GM23338 (cell line): Measurements from ENCODE around the gene PLOD3. TPM values are rescaled to one million over a fixed set of nuclear protein-coding genes. Genes with fewer than 3 reads are reported as not detected.

Source experiments
- ATAC-seq: fragments of 200-7000 bp; cut with Tn5 transposase; 3 replicates; pipeline ENCODE4 v1.9.1; 2020
- DNase-seq: peaks from one replicate; pipeline ENCODE4 v3.0.0-alpha.2; 2015; ENCODE audit warnings: low spot score
- H2AFZ ChIP-seq: fragments of 200-600 bp; sonication (generic); 2 replicates; pipeline ENCODE4 v1.8.0; 2016; ENCODE audit warnings: antibody characterized with exemption, mild to moderate bottlenecking, moderate library complexity
- H3F3A ChIP-seq: fragments of 200-600 bp; sonication (generic); replicated peaks from 2 replicates; pipeline ENCODE4 v1.8.0; 2017; ENCODE audit warnings: antibody characterized with exemption, mixed run types, low read depth
- H3K27ac ChIP-seq: fragments of 200-600 bp; sonication (generic); 2 replicates; pipeline ENCODE4 v1.6.1; 2016; ENCODE audit warnings: low read depth
- H3K27me3 ChIP-seq: fragments of 200-600 bp; sonication (generic); 2 replicates; pipeline ENCODE4 v1.8.0; 2016; ENCODE audit warnings: mild to moderate bottlenecking, mixed run types, moderate library complexity; ENCODE audit not compliant: insufficient read depth
- H3K36me3 ChIP-seq: fragments of 200-600 bp; sonication (generic); 2 replicates; pipeline ENCODE4 v1.8.0; 2016; ENCODE audit warnings: mild to moderate bottlenecking; ENCODE audit not compliant: insufficient read depth
- H3K4me1 ChIP-seq: fragments of 200-600 bp; sonication (generic); 2 replicates; pipeline ENCODE4 v1.8.0; 2016; ENCODE audit warnings: mild to moderate bottlenecking, moderate library complexity; ENCODE audit not compliant: insufficient read depth
- H3K4me2 ChIP-seq: fragments of 200-600 bp; sonication (generic); 2 replicates; pipeline ENCODE4 v1.7.1; 2017; ENCODE audit warnings: mixed run types
- H3K4me3 ChIP-seq: fragments of 200-600 bp; sonication (generic); 2 replicates; pipeline ENCODE4 v1.6.1; 2016; ENCODE audit warnings: mixed run types
- H3K79me2 ChIP-seq: fragments of 200-600 bp; sonication (generic); replicated peaks from 2 replicates; pipeline ENCODE4 v1.8.0; 2017; ENCODE audit warnings: mild to moderate bottlenecking; ENCODE audit not compliant: insufficient read depth
- H3K9me2 ChIP-seq: fragments of 200-600 bp; sonication (generic); 2 replicates; pipeline ENCODE4 v1.8.0; 2017; ENCODE audit not compliant: insufficient read depth
- H4K20me1 ChIP-seq: fragments of 200-600 bp; sonication (generic); replicated peaks from 2 replicates; pipeline ENCODE4 v1.8.0; 2017; ENCODE audit warnings: mild to moderate bottlenecking; ENCODE audit not compliant: insufficient read depth
- H3K27ac Mint-ChIP-seq: 2 replicates; pipeline ENCODE4 v1.8.0; 2020; ENCODE audit warnings: inconsistent platforms, mild to moderate bottlenecking, moderate library complexity, mixed read lengths
- H3K27me3 Mint-ChIP-seq: 3 replicates; pipeline ENCODE4 v1.8.0; 2022; ENCODE audit warnings: low read depth, mild to moderate bottlenecking, moderate library complexity, mixed read lengths, inconsistent platforms; ENCODE audit not compliant: insufficient read depth, poor library complexity
- H3K36me3 Mint-ChIP-seq: 3 replicates; pipeline ENCODE4 v1.8.0; 2021; ENCODE audit warnings: low read depth, mild to moderate bottlenecking, inconsistent platforms, moderate library complexity, mixed read lengths
- H3K4me1 Mint-ChIP-seq: 3 replicates; pipeline ENCODE4 v1.8.0; 2020; ENCODE audit warnings: mild to moderate bottlenecking, inconsistent platforms, mixed read lengths
- H3K4me3 Mint-ChIP-seq: 3 replicates; pipeline ENCODE4 v1.8.0; 2021; ENCODE audit warnings: moderate library complexity, mild to moderate bottlenecking, inconsistent platforms, mixed read lengths
- H3K9me3 Mint-ChIP-seq: 3 replicates; pipeline ENCODE4 v1.8.0; 2020; ENCODE audit warnings: moderate library complexity, mild to moderate bottlenecking, inconsistent platforms, mixed read lengths
- CREB1 ChIP-seq: fragments of 250-450 bp; sonication (Bioruptor Pico); IDR thresholded peaks from 2 replicates; pipeline ENCODE4 v1.5.0; 2020; ENCODE audit warnings: low read depth, mild to moderate bottlenecking, moderate library complexity
- CTCF ChIP-seq, 2 experiments: fragments of 200-600 bp in 1 of 2; sonication (generic) in 1 of 2; conservative IDR thresholded peaks; 2 replicates each; pipeline versions ENCODE4 v1.5.1 to v1.6.1; 2016 to 2017; ENCODE audit warnings: antibody characterized with exemption in 2 of 2, low read depth in 2 of 2, mild to moderate bottlenecking in 2 of 2, moderate library complexity in 1 of 2
- ETS1 ChIP-seq: IDR thresholded peaks from 2 replicates; pipeline ENCODE4 v1.6.1; 2016; ENCODE audit warnings: antibody characterized with exemption
- EZH2 ChIP-seq: fragments of 200-600 bp; sonication (generic); IDR thresholded peaks from one replicate; pipeline ENCODE4 v1.8.0; 2017; ENCODE audit warnings: antibody characterized with exemption, mild to moderate bottlenecking, low read depth; ENCODE audit not compliant: unreplicated experiment
- EZH2phosphoT487 ChIP-seq: fragments of 200-600 bp; sonication (generic); IDR thresholded peaks from one replicate; pipeline ENCODE4 v1.8.1; 2018; ENCODE audit warnings: antibody characterized with exemption; ENCODE audit not compliant: unreplicated experiment
- JUNB ChIP-seq: IDR thresholded peaks from one replicate; pipeline ENCODE4 v1.6.1; 2016; ENCODE audit warnings: antibody characterized with exemption; ENCODE audit not compliant: unreplicated experiment
- NANOG ChIP-seq: IDR thresholded peaks from 2 replicates; pipeline ENCODE4 v1.6.1; 2016; ENCODE audit warnings: antibody characterized with exemption, borderline replicate concordance
- POLR2AphosphoS5 ChIP-seq: IDR thresholded peaks from 2 replicates; pipeline ENCODE4 v1.6.1; 2016; ENCODE audit warnings: antibody characterized with exemption, low read depth
- REST ChIP-seq: IDR thresholded peaks from one replicate; pipeline ENCODE4 v1.6.1; 2018; ENCODE audit warnings: antibody characterized with exemption; ENCODE audit not compliant: unreplicated experiment
- STAT1 ChIP-seq: IDR thresholded peaks from one replicate; pipeline ENCODE4 v1.6.1; 2016; ENCODE audit warnings: antibody characterized with exemption; ENCODE audit not compliant: unreplicated experiment
- ZNF114 ChIP-seq: fragments of 250-450 bp; sonication (Bioruptor Pico); IDR thresholded peaks from 2 replicates; pipeline ENCODE4 v1.5.0; 2020; ENCODE audit warnings: mild to moderate bottlenecking, moderate library complexity
- ZNF331 ChIP-seq: fragments of 250-450 bp; sonication (Bioruptor Pico); IDR thresholded peaks from 2 replicates; pipeline ENCODE4 v1.5.0; 2020; ENCODE audit warnings: low read depth, mild to moderate bottlenecking, moderate library complexity
- ZNF462 ChIP-seq: fragments of 250-450 bp; sonication (Bioruptor Pico); IDR thresholded peaks from 2 replicates; pipeline ENCODE4 v1.5.0; 2020; ENCODE audit warnings: mild to moderate bottlenecking, moderate library complexity
- polyA plus RNA-seq: library from polyadenylated mRNA; unstranded; fragments of >200 nt; fragmentation: Nextera tagmentation; extraction: Ambion mirVana; gene quantifications from 2 replicates; pipeline ENCODE4 v1.2.1, GENCODE V29; 2016
- total RNA-seq: library from RNA; depleted of rRNA; stranded (reverse); fragments of >200 nt; shearing (Covaris generic); gene quantifications from 2 replicates; pipeline ENCODE4 v1.2.3, GENCODE V29; 2014

The PLOD3 gene
- total and polyA plus RNA-seq, 2 experiments from 2014 or later, result 35.2 to 40.7 TPM

GRCh38 chr7:101233907-101234547, 16.6 kb upstream of the PLOD3 start:
- no peak overlapping the region for H2AFZ ChIP-seq
- no peaks in the 10 kb centered on the region for H3K27me3 ChIP-seq
- no peak overlapping the region for H3K4me2 ChIP-seq
- Mint-ChIP-seq H3K36me3 (peaks cover 8% of the 10 kb centered on the region), H3K27me3 (peaks cover 17% of the 10 kb centered on the region), H3K9me3 (no peaks in the 10 kb centered on the region), H3K4me1 (peaks cover 36% of the 10 kb centered on the region), H3K4me3 (no peak overlapping the region; the same call in 2 of the 3 replicates), H3K27ac (no peak overlapping the region)
- ATAC-seq (no peak), DNase-seq (no peak)
- no peak for TF ChIP-seq NANOG
- no peak for TF ChIP-seq ZNF114
- TF ChIP-seq JUNB, result no peak
- no peak for TF ChIP-seq EZH2phosphoT487
- no peak for TF ChIP-seq STAT1
- TF ChIP-seq CTCF (conservative IDR thresholded peaks at IDR 0.05; ENCODE audit: low read depth in 2 of 2), result no peak
- TF ChIP-seq ZNF331 (CRISPR knock-in tag), result no peak
- no peak for TF ChIP-seq POLR2AphosphoS5
- no peak for TF ChIP-seq ETS1
- no peak for TF ChIP-seq CREB1 (CRISPR knock-in tag)
- no peak for TF ChIP-seq EZH2
- TF ChIP-seq REST, result no peak
- TF ChIP-seq ZNF462, result no peak
- H4K20me1 ChIP-seq, result no peaks in the 10 kb centered on the region; the same call in 1 of the 2 replicates
- H3K79me2 ChIP-seq, result no peaks in the 10 kb centered on the region
- H3K27ac ChIP-seq, result no peak overlapping the region
- H3F3A ChIP-seq, result peaks cover 33% of the 10 kb centered on the region
- H3K4me1 ChIP-seq, result peaks cover 43% of the 10 kb centered on the region
- H3K9me2 ChIP-seq, result no peaks in the 10 kb centered on the region
- H3K36me3 ChIP-seq, result no peaks in the 10 kb centered on the region
- H3K4me3 ChIP-seq, result no peak overlapping the region
